CD4-positive, alpha-beta T cell (primary cell): ENCODE measurements around the gene MAP3K6. TPM values are rescaled to one million over a fixed set of nuclear protein-coding genes. Genes with fewer than 3 reads are reported as not detected.

Experiments used
- ATAC-seq: fragments of 200-7000 bp; cut with Tn5 transposase; one replicate; pipeline ENCODE4 v1.10.0; 2022; ENCODE audit warnings: mild to moderate bottlenecking; ENCODE audit not compliant: poor library complexity
- CTCF ChIA-PET: fragments of 350-600 bp; sonication (Branson Sonifier 250); formaldehyde crosslinking; loops from one replicate; lab custom pipeline; 2021; ENCODE audit warnings: antibody characterized with exemption, inconsistent platforms; lab: Charles Lee
- POLR2A ChIA-PET: fragments of 350-600 bp; sonication (Branson Sonifier 250); formaldehyde crosslinking; loops from one replicate; lab custom pipeline; 2021; ENCODE audit warnings: antibody characterized with exemption, inconsistent platforms; lab: Charles Lee
- DNase-seq, 14 experiments: peaks; one replicate each; pipeline ENCODE4 v3.0.0-alpha.2; 2013 to 2020; ENCODE audit warnings: mixed read lengths in 2 of 14
- H3K27ac ChIP-seq, 2 donors: one replicate each; pipeline versions ENCODE4 v1.5.1 to v1.7.0; 2013; ENCODE audit warnings: low read length in 2 of 2, low read depth in 1 of 2, mild to moderate bottlenecking in 1 of 2
- H3K27me3 ChIP-seq, 2 experiments: 1 replicate in 1 of 2; 2 replicates in 1 of 2; pipeline versions ENCODE4 v1.6.1 to v1.7.0; 2013; ENCODE audit warnings: low read length in 2 of 2, control low read depth in 1 of 2, mild to moderate bottlenecking in 1 of 2, moderate library complexity in 1 of 2; ENCODE audit not compliant: insufficient read depth in 2 of 2, control insufficient read depth in 1 of 2
- H3K36me3 ChIP-seq: one replicate; pipeline ENCODE4 v1.6.1; 2013; ENCODE audit warnings: low read length, control low read depth; ENCODE audit not compliant: insufficient read depth
- H3K4me1 ChIP-seq: one replicate; pipeline ENCODE4 v1.6.1; 2013; ENCODE audit warnings: low read length, control low read depth; ENCODE audit not compliant: insufficient read depth
- H3K4me3 ChIP-seq: one replicate; pipeline ENCODE4 v1.5.1; 2013; ENCODE audit warnings: mild to moderate bottlenecking, low read length, moderate library complexity
- H3K9me3 ChIP-seq, 2 experiments: 1 replicate in 1 of 2; 2 replicates in 1 of 2; pipeline versions ENCODE4 v1.6.1 to v1.7.0; 2013; ENCODE audit warnings: low read length in 2 of 2, mild to moderate bottlenecking in 2 of 2, control low read depth in 1 of 2, moderate library complexity in 1 of 2; ENCODE audit not compliant: control insufficient read depth in 1 of 2, insufficient read depth in 1 of 2
- H3K27ac Mint-ChIP-seq: one replicate; pipeline ENCODE4 v1.8.0; 2020; ENCODE audit warnings: mixed read lengths
- H3K27me3 Mint-ChIP-seq: one replicate; pipeline ENCODE4 v1.8.0; 2021; ENCODE audit warnings: mixed read lengths
- H3K36me3 Mint-ChIP-seq: one replicate; pipeline ENCODE4 v1.8.0; 2021; ENCODE audit warnings: low read depth, mixed read lengths
- H3K4me1 Mint-ChIP-seq: one replicate; pipeline ENCODE4 v1.8.0; 2021; ENCODE audit warnings: low read depth, mixed read lengths
- H3K4me3 Mint-ChIP-seq: one replicate; pipeline ENCODE4 v1.8.0; 2020; ENCODE audit warnings: mild to moderate bottlenecking, mixed read lengths
- H3K9me3 Mint-ChIP-seq: one replicate; pipeline ENCODE4 v1.8.0; 2020; ENCODE audit warnings: mixed read lengths
- CTCF ChIP-seq: fragments of 200-600 bp; IDR thresholded peaks from one replicate; pipeline ENCODE4 v1.8.0; 2022; ENCODE audit warnings: antibody characterized with exemption, mild to moderate bottlenecking
- intact Hi-C, 2 experiments: fragments of 100-400 bp; cut with DNase I in 1 of 2; cut with micrococcal nuclease in 1 of 2; formaldehyde crosslinking; loops; one replicate each; pipeline versions ENCODE4 v1.15.1 to v1.9.0; 2023 to 2025; cut with DNase I, micrococcal nuclease
- total RNA-seq, 174 experiments: library from RNA in 2 of 174; stranded (reverse) in 2 of 174; gene quantifications; one replicate each; pipeline ENCODE4 v1.2.3 and lab custom pipeline; 2021 to 2026

The MAP3K6 gene
- total RNA-seq, 2 experiments from 2014 or later: 8.5 to 8.8 TPM

GRCh38 chr1:27412502-27412901 lies 45.7 kb upstream of the MAP3K6 start:
- peaks cover 98% of the 10 kb centered on the region for H3K36me3 ChIP-seq
- intact Hi-C loops: loop anchor here in 1 of 2 experiments (10.0 kb wide), 1 partner anchor 52 kb away; no protein-coding TSS in a partner anchor
- Mint-ChIP-seq H3K4me1 (peaks cover 21% of the 10 kb centered on the region), H3K27ac (peak overlapping the region; percentile 7), H3K4me3 (no peak overlapping the region), H3K27me3 (no peaks in the 10 kb centered on the region), H3K9me3 (no peaks in the 10 kb centered on the region), H3K36me3 (peaks cover 96% of the 10 kb centered on the region)
- POLR2A ChIA-PET: interaction anchor here (0.8 to 2.1 kb wide), 2 partner anchors 24 to 78 kb away, joined by 3 to 6 read pairs; partner anchors contain the start of gene WASF2
- no peak for TF ChIP-seq CTCF
- no peak overlapping the region for H3K4me3 ChIP-seq
- no peaks in the 10 kb centered on the region for H3K9me3 ChIP-seq
- CTCF ChIA-PET: interaction anchor here (1.2 kb wide), 1 partner anchor 144 kb away, joined by 3 read pairs; no protein-coding TSS in a partner anchor
- DNase-seq (no peak), ATAC-seq (no peak)
- H3K4me1 ChIP-seq: peaks cover 5% of the 10 kb centered on the region
- H3K27me3 ChIP-seq: no peaks in the 10 kb centered on the region
- H3K27ac ChIP-seq: no peak overlapping the region

GRCh38 chr1:27410709-27411108 lies 43.9 kb upstream of the MAP3K6 start:
- POLR2A ChIA-PET: interaction anchor here (0.7 to 0.9 kb wide), 2 partner anchors 31 to 198 kb away, joined by 3 read pairs; no protein-coding TSS in a partner anchor
- Histone ChIP-seq H3K36me3 (peaks cover 95% of the 10 kb centered on the region), H3K27ac (no peak overlapping the region), H3K4me3 (no peak overlapping the region), H3K27me3 (no peaks in the 10 kb centered on the region), H3K9me3 (no peaks in the 10 kb centered on the region), H3K4me1 (no peaks in the 10 kb centered on the region)
- intact Hi-C loops: loop anchor here in 1 of 2 experiments (10.0 kb wide), 1 partner anchor 54 kb away; no protein-coding TSS in a partner anchor
- no peak overlapping the region for H3K27ac Mint-ChIP-seq
- CTCF ChIA-PET: interaction anchor here (1.4 to 1.7 kb wide), 2 partner anchors 114 to 259 kb away, joined by 3 to 5 read pairs; no protein-coding TSS in a partner anchor
- H3K27me3 Mint-ChIP-seq: no peaks in the 10 kb centered on the region
- no peak overlapping the region for H3K4me3 Mint-ChIP-seq
- ATAC-seq (no peak), DNase-seq (no peak)
- H3K36me3 Mint-ChIP-seq: peaks cover 90% of the 10 kb centered on the region
- H3K4me1 Mint-ChIP-seq: peaks cover 4% of the 10 kb centered on the region
- H3K9me3 Mint-ChIP-seq: no peaks in the 10 kb centered on the region
- no peak for TF ChIP-seq CTCF

- CTCF ChIA-PET: interaction anchor here (1.4 to 1.6 kb wide), 2 partner anchors 14 to 109 kb away, joined by 3 to 6 read pairs; no protein-coding TSS in a partner anchor
- no peak overlapping the region for H3K4me3 Mint-ChIP-seq
- no peaks in the 10 kb centered on the region for H3K27me3 Mint-ChIP-seq
- no peak for ATAC-seq
- Histone ChIP-seq H3K4me3 (no peak overlapping the region), H3K4me1 (no peaks in the 10 kb centered on the region), H3K36me3 (peaks cover 89% of the 10 kb centered on the region), H3K9me3 (no peaks in the 10 kb centered on the region), H3K27me3 (no peaks in the 10 kb centered on the region), H3K27ac (no peak overlapping the region)
- no peak overlapping the region for H3K27ac Mint-ChIP-seq
- H3K4me1 Mint-ChIP-seq: no peaks in the 10 kb centered on the region
- intact Hi-C loops: loop anchor here in 1 of 2 experiments (10.0 kb wide), 1 partner anchor 55 kb away; no protein-coding TSS in a partner anchor
- no peak for DNase-seq
- H3K36me3 Mint-ChIP-seq: peaks cover 79% of the 10 kb centered on the region
- H3K9me3 Mint-ChIP-seq: no peaks in the 10 kb centered on the region
- TF ChIP-seq CTCF: no peak
- POLR2A ChIA-PET: no interaction called here
These were observed 42.9 kb upstream of the MAP3K6 start for GRCh38 chr1:27409669-27410068.
